Muscle layer of duodenum (tissue), 2 donors: ENCODE measurements around the gene PTPRQ.
"Not testable (repeated sequence)": the region's sequence is repeated elsewhere in the genome, so short reads cannot be mapped to it uniquely, and the experiment has no call there.

Experiments used
- H3K27ac ChIP-seq: one replicate; pipeline ENCODE4 v1.7.0; 2013; ENCODE audit warnings: mild to moderate bottlenecking, low read length
- H3K27me3 ChIP-seq: one replicate; pipeline ENCODE4 v1.7.0; 2013; ENCODE audit warnings: low read depth, mild to moderate bottlenecking, control low read depth, low read length
- H3K36me3 ChIP-seq, 2 donors: one replicate each; pipeline ENCODE4 v1.7.0; 2013; ENCODE audit warnings: low read length in 2 of 2, control low read depth in 1 of 2, mild to moderate bottlenecking in 1 of 2; ENCODE audit not compliant: insufficient read depth in 2 of 2, control insufficient read depth in 1 of 2
- H3K4me1 ChIP-seq, 2 donors: one replicate each; pipeline ENCODE4 v1.7.0; 2013; ENCODE audit warnings: low read length in 2 of 2, mild to moderate bottlenecking in 2 of 2, control low read depth in 1 of 2, moderate library complexity in 1 of 2; ENCODE audit not compliant: insufficient read depth in 2 of 2, control insufficient read depth in 1 of 2
- H3K4me3 ChIP-seq, 2 donors: one replicate each; pipeline ENCODE4 v1.7.0; 2013; ENCODE audit warnings: low read length in 2 of 2, low read depth in 1 of 2, mild to moderate bottlenecking in 1 of 2
- H3K9me3 ChIP-seq, 2 donors: one replicate each; pipeline ENCODE4 v1.7.0; 2013; ENCODE audit warnings: low read length in 2 of 2, control low read depth in 1 of 2, mild to moderate bottlenecking in 1 of 2; ENCODE audit not compliant: control insufficient read depth in 1 of 2
- donor health status: healthy.

PTPRQ gene

DNA sequence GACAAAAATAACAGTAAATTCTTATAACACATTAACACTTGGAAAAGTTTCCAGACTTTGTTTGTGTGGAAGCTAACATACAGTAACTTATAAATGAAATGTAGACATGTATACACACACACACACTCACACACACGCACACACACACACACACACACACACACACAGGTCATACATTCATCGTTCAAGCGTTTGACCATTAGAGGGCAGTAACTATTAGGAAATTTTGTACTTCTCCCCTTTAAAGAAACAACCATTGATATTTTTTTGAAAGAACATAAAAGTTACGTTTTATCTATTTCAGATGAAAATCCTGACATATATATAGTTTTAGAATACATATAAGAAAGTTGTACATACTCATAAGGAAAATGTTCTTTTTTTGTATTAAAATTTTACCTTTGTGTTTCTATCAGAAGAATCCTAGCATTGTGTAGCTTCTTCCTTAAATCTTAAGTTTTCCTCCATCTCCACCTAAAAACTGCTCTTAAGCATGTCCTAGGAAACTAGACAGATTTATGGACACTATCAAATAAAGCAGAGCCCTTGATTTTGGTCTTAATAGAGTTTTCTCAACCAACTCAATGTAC is 29.0 kb downstream of the PTPRQ start:
- Histone ChIP-seq H3K27me3 (no peaks in the 10 kb centered on the region), H3K36me3 (no peaks in the 10 kb centered on the region), H3K27ac (no peak overlapping the region)

DNA sequence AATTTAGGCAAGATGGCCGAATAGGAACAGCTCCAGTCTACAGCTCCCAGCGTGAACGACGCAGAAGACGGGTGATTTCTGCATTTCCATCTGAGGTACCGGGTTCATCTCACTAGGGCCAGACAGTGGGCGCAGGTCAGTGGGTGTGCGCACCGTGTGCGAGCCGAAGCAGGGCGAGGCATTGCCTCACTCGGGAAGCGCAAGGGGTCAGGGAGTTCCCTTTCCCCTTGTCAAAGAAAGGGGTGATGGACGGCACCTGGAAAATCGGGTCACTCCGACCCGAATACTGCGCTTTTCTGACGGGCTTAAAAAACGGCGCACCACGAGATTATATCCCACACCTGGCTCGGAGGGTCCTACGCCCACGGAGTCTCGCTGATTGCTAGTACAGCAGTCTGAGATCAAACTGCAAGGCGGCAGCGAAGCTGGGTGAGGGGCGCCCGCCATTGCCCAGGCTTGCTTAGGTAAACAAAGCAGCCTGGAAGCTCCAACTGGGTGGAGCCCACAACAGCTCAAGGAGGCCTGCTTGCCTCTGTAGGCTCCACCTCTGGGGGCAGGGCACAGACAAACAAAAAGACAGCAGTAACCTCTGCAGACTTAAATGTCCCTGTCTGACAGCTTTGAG is 33.6 kb downstream of the PTPRQ start:
- H3K4me3 ChIP-seq, H3K27me3 ChIP-seq, H3K27ac ChIP-seq, H3K4me1 ChIP-seq, H3K9me3 ChIP-seq, H3K36me3 ChIP-seq: not testable (repeated sequence)

More for the DNA sequence above, 29.0 kb downstream of the PTPRQ start:
- Histone ChIP-seq H3K4me3 (no peak overlapping the region), H3K9me3 (no peaks in the 10 kb centered on the region), H3K4me1 (no peaks in the 10 kb centered on the region)

- H3K27ac ChIP-seq = no peak overlapping the region
- peaks cover 0 to 4% of the 10 kb centered on the region in 2 donors for H3K9me3 ChIP-seq
- H3K36me3 ChIP-seq = no peaks in the 10 kb centered on the region
- no peaks in the 10 kb centered on the region for H3K4me1 ChIP-seq
- H3K4me3 ChIP-seq = no peak overlapping the region
- H3K27me3 ChIP-seq = no peaks in the 10 kb centered on the region
Measured at GRCh38 chr12:80484746-80485145, 40.7 kb downstream of the PTPRQ start.

DNA sequence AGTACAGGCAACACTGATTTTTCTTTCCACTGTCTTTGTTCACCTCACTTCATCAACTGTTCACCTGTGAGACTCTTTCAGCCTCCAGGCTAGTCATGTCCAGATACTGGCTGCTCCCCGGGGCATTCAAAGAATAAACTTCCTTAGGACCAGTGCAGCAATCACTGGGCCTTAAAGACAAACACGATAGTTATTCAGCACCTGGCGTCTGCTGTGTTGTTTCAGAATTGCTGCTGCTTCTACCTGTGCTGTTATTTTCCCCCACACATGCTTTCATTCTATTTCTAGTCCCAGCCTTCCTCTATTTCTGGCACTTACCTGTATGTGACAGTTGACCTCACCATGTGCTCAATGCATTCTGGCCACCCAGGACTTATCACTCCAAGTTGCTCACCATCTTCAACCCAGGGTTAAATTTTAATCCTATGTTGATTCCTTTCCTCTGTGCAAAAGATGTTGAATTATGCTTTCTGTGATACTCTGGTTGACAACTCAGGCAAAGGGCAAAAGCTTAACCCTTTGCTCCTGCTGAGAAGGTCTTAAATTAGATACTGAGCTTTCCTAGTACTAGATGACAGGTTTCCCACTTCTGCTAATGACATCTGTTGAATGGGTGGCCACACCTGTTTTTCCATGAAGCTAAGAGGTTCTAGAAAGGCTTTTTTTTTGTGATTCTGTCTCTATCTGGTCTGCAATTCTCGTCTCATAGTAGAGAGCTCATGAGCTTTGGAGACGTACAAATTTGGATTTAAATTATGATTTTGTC is 41.4 kb downstream of the PTPRQ start:
- peaks cover 0 to 4% of the 10 kb centered on the region in 2 donors for H3K9me3 ChIP-seq
- no peak overlapping the region for H3K27ac ChIP-seq
- no peaks in the 10 kb centered on the region for H3K36me3 ChIP-seq
- no peaks in the 10 kb centered on the region for H3K27me3 ChIP-seq
- no peaks in the 10 kb centered on the region for H3K4me1 ChIP-seq
- H3K4me3 ChIP-seq = no peak overlapping the region

- peaks cover 0 to 4% of the 10 kb centered on the region in 2 donors for H3K9me3 ChIP-seq
- H3K4me3 ChIP-seq = no peak overlapping the region
- no peak overlapping the region for H3K27ac ChIP-seq
- H3K36me3 ChIP-seq = no peaks in the 10 kb centered on the region
- no peaks in the 10 kb centered on the region for H3K27me3 ChIP-seq
- H3K4me1 ChIP-seq = no peaks in the 10 kb centered on the region
Measured at GRCh38 chr12:80490329-80490728, 46.3 kb downstream of the PTPRQ start.

GRCh38 chr12:80491166-80491565 is 47.1 kb downstream of the PTPRQ start:
- Histone ChIP-seq H3K4me1 (no peaks in the 10 kb centered on the region), H3K9me3 (peaks cover 0 to 4% of the 10 kb centered on the region in 2 donors), H3K27ac (no peak overlapping the region), H3K27me3 (no peaks in the 10 kb centered on the region), H3K36me3 (no peaks in the 10 kb centered on the region), H3K4me3 (no peak overlapping the region)

GRCh38 chr12:80493466-80493865 is 49.4 kb downstream of the PTPRQ start:
- Histone ChIP-seq H3K27me3 (no peaks in the 10 kb centered on the region), H3K4me1 (no peaks in the 10 kb centered on the region), H3K36me3 (no peaks in the 10 kb centered on the region), H3K27ac (no peak overlapping the region), H3K4me3 (no peak overlapping the region), H3K9me3 (no peaks in the 10 kb centered on the region)

- no peaks in the 10 kb centered on the region for H3K27me3 ChIP-seq
- H3K9me3 ChIP-seq = no peaks in the 10 kb centered on the region
- H3K27ac ChIP-seq = no peak overlapping the region
- no peaks in the 10 kb centered on the region for H3K36me3 ChIP-seq
- H3K4me1 ChIP-seq = no peaks in the 10 kb centered on the region
- H3K4me3 ChIP-seq = no peak overlapping the region
Measured at GRCh38 chr12:80494836-80495235, 50.8 kb downstream of the PTPRQ start.

DNA sequence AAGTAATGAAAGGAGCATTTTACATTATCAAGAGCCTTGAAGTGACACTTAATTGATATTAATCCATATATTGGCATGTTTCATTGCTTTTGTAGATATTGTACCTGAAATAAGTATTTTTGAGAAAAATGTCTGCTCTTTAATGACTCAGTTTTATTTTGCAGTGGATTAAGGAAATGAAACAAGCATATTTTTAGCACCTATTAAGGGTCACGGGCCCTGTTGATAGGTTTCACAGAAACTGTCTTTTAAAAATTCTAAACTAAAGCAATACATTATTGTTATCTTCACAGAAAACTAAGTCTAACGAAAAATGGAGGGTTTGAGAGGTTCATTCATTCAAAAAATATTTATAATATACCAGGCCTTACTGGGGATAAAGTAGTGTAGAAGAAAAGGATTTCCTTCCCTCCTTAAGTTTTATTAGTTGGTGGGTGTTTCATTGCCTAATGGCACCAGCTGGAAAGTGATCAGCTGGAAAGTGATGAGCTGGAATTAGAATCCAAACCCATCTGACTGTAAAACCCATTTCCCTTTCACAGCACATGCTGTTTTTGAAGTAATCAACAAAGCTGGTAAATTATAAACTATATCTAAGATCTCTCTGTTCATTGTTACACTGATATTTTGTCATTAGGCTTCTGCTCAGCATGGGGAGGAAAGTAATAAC is 54.2 kb downstream of the PTPRQ start:
- no peaks in the 10 kb centered on the region for H3K36me3 ChIP-seq
- no peak overlapping the region for H3K4me3 ChIP-seq
- H3K9me3 ChIP-seq = no peaks in the 10 kb centered on the region
- H3K4me1 ChIP-seq = no peaks in the 10 kb centered on the region
- H3K27ac ChIP-seq = no peak overlapping the region
- no peaks in the 10 kb centered on the region for H3K27me3 ChIP-seq

GRCh38 chr12:80504389-80505163 is 60.5 kb downstream of the PTPRQ start:
- Histone ChIP-seq H3K27ac (no peak overlapping the region), H3K36me3 (no peaks in the 10 kb centered on the region), H3K4me3 (no peak overlapping the region), H3K9me3 (no peaks in the 10 kb centered on the region), H3K27me3 (no peaks in the 10 kb centered on the region), H3K4me1 (no peaks in the 10 kb centered on the region)
